GM19238 (cell line): ENCODE data around the gene LTBP3.
A peak's percentile ranks its signal among the peaks of the same experiment; 100 is the strongest.

Experiments
- DNase-seq: peaks from one replicate; pipeline ENCODE4 v3.0.0; 2011; ENCODE audit warnings: low spot score; ENCODE audit not compliant: insufficient read length

Gene LTBP3

DNA sequence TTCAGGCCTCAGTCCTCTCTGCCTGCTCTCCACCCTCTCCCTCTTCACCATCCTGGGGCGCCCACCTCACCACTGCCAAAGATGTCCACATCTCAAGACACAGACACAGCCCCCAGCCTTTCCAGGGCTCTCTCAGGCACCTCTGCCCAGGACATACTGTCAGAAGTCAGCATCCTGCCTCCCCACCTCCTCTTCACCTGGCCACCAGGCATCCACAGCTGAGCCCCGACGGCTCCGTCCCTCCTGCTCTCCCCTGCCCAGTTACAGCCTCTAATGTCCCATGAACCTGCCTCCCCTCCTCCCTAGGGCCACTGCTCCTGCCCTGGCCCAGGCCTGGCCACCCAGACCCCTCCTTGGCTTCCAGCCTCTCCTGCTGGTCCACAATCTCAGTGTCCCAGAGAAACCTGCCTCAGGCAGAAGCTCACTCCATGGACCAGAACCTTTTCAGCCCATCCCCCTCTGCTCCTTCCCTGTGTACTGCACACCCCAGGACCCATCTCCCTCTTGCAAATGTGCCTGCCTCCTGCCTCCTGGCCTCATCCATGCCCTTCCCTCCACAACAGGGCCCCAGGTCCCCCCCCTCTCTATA, 3.2 kb downstream of the LTBP3 start:
- DNase-seq, result no peak

DNA sequence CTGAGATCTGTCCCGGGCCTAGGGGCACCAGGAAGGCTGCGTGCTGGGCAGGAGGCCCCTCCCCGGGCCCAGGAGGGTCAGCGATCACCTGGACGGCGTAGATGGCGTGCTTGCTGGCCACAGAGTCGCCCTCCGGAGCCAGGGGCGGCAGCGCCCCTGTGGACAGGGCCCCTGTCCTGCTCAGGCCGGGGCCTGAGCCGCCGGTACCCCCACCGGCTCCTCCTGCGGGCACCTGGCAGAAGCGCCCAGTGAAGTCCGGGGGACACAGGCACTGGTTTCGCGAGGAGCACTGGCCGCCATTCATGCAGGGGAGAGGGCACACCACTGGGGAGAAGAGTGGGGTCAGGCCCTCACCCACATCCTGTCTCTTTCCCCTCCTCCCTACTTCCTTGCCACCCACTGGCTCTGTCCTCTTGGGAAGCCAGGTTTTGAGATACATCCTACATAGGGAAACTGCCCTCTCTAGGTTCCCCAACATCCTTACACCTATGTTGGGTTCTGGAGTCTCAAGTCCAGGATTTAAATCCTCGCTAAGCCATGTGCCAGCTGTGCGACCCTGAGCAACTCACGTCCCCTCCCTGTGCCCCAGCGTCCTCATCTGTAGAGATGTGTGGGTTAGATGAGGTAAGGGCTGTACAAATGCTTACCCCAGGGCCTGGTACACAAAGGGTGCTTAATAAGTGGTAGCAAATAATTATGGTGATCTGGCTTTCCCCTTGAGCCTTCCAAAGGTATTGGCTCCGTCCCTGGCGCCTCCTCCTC, 3.9 kb downstream of the LTBP3 start:
- no peak for DNase-seq

DNA sequence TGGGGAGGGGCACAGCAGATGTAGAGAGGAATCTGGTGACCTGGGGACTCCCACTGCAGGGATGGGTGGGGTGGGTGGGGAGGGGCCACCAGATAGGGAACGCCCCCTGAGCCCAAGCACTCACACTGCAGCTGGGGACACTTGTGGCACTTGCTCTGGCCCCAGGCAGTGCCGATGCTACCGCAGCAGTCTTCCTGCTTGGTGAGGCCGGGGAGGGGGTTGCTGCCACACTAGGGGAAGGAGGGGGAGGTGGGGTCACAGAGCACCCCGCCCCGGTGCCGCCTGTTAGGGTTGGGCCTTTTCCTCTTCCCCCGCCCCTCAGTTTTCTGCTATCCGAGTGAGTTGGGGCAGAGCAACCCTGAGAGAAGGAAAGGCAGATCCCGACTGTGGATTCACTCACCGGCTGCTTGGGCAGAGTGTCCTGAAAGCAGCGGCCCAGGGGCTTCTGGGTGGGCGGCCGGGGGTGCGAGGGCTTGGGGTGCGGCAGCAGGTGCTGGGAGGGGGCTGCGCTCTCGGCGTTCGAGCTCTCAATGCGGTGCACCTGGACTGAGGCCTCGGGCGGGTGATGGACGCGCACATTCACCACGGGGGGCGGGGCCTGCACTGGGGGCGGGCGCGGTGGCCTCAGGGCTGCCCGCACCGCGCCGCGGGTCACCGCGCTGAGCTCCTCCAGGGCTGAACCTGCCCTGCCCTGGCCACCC, 4.7 kb downstream of the LTBP3 start:
- DNase-seq, result no peak

DNA sequence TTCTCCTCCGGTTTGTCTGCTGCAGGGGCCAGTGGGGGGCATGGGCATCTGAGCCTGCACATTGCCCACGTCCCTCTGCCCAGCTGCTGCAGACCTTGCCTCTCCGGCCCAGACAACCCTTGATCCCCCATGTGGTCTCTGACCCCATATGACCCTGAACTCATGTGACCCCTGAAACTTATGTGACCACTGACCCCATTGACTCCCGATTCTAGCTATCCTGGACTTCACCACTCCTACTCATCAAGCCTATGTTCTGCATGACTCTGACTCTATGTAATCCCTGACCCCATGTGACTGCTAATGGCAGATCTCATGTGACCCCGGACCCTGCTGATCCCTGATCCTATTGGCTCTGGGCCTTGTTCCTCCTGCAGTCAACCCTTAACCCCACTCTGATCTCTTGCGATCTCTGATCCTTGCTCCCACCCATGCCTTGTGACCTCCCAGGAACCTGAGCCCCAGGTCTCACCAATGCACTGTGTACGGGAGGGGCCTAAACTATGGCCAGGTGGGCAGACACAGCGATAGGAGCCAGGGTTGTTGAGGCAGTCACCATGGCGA, 5.7 kb downstream of the LTBP3 start:
- no peak for DNase-seq

DNA sequence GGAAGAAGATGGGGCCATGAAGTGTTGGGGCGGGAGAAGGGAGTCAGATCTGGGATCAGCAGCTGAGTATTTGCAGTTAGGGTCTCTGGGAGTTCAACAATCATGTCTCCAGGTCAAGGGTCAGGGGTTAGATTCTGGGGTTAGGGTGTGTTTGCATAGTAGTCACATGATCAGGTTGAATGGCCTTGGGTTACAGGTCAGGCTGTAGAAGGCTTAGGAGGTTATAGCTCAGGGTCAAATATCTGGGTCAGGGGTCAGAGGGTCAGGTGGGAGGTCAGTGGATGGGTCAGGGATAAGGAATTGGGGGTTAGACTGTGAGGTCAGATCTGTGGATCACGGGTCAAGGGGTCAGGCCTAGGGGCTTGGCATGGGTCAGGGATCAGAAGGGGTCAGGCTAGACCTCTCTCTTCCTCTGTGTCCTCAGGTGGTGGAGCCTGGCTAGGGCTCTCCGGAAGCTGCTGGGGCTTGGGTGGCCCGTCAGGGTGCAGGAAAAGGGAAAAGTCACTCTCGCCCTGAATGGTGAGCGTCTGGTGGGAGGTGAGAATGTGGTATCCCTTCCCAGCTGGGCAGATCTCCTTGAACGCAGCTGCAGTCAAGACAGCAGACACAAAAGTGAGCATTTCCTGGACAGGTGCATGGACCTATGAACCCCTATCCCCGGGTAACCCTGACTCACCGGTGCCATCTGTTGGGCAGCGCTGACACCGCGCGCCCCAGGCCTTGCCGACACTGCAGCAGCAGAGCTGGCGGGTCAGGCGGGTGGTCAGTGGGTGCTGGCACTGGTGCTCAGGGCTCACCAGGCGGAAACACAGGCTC, 6.4 kb downstream of the LTBP3 start:
- peak; percentile 72 for DNase-seq

DNA sequence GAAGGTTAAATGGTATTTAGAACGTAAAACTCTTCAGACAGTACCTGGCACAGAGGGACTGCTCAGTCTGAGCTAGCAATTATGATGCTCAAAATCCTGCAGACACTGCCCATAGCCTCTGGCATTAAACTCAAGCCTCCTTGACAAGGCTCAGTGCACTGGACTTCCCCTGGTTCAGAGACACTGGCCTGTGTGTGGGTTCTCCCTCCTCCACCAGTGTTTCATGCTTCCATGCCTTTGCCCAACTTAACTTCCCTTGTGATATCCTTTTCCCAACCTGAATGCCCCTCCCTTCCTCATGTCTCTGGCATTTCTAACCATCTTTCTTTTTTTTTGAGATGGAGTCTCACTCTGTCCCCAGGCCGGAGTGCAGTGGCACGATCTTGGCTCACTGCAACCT, 9.1 kb downstream of the LTBP3 start:
- no peak for DNase-seq

DNA sequence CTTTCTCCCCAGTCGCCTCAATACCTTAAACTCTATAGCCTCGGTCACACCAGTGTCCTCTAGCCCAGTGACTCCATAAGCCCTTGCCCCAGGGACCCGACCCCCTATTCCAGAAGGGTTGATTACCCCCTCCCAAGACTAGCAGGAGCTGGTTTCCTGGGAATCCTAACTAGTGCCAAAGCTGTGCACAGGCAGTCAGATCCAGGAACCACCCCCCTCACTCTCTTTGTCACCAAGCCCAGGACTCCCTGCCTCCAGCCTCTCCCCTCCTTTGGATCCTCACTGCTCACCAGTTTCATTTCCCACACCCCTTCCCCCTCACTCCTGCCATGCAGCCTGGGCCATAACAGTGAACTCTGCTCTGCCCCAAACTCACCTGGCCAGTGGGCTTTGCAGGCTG, 9.8 kb downstream of the LTBP3 start:
- DNase-seq, result no peak

DNA sequence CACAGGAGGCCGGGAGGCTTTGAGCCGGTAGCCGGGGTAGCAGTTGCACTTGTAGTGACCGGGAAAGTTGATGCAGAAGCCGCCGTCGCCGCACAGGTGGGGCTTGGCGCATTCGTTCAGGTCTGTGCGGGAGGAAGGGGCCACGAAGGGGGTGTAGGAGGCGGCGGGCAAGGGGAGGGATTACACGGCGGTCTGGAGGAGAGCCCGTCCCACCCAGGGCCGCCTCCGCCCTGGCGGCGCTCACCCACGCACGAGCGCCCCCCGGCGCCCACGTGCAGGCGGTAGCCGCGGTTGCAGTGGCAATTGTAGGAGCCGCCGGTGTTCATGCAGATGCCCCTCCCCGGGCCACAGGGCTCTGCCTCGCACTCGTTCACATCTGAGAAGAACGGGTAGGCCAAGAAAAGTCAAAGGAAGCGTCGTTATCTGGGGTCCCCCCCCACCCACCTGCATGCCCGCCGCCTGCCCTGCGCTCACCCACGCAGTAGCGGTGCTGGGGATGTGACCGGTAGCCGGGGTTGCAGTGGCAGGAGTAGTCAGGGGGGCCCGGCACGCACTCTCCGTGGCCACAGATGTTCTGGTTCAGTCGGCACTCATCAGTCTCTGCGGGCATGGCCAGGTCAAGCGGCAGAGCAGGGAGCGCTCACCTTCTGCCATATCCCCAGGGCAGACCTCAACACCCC, 10.6 kb downstream of the LTBP3 start:
- no peak for DNase-seq

DNA sequence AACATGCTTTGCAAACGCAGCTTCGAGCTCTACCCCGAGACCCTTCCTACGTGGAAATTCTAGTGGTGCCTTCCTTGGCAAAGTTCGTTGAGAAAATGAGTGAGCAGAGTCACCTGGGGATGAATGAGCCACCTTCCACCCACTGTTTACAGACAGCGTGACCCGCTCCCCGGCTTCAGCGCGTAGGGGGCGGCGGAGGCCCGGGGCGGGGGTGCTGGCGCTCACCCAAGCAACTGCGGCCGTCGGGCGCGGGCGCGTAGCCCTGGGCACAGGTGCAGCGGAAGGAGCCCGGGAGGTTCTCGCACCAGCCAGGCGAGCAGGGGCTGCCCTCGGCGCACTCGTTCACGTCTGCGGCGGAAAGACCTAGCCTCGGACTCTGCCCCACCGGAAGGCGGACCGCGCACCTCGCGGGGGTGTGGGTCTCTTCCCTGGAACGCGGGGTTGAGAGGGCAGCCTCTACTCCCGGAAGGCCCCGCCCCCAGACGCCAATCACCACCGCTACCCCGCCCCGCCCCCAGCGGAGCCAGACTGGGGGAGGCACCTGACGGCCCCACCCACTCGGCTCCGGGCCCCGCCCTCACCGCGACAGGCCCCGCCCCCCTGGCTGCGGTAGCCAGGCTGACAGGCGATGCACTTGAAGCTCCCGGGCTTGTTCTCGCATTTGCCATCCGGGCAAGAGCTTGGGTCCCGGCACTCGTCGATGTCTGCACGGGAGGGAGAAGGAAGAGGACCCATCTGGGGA, 11.8 kb downstream of the LTBP3 start:
- DNase-seq, result peak; percentile 96

DNA sequence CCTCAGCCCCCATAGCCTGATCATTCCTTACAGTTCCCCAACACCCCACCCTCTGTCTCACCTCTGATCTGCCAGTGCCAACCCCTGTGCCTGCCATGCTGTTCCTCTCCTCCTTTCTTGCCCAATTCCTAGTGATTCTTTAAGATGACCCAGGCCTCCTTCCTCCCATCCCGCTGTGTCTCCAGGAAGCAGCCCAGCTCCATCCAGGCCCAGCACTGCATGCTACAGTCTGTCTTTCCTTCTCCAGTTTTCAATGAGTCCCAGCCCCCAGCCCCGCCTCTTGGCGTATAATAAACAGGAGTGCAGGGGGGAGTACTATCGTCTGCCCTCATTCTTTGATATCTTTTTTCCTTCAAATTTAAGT, 12.3 kb downstream of the LTBP3 start:
- DNase-seq, result no peak

DNA sequence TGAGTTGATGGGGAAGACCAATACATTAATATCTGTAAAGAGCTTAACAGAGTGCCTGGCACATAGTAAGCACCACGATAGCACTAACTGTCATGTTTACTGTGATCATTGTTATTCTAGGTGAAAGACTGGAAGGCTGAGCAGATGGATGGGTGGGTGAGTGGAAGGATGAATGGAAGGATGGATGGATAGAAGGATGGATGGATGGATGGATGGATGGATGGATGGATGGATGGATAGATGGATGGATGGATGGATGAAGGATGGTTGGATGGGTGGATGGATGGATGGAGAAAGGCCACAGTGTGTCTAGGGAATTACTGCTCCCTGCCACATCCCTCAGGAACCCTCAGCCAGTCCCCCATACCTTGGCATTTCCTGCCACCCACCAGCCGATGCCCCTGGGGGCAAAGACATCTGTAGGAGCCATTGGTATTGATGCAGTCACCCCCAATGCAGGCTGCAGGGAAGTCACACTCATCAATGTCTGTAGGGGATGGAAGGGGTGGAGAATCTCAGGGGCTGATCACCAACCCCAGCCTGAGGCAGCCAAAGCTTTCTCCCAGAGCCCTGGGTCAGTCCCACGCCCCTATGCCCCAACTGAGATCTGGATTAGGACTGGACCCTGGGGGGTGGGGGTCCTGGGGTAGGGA, 15.3 kb downstream of the LTBP3 start:
- no peak for DNase-seq

DNA sequence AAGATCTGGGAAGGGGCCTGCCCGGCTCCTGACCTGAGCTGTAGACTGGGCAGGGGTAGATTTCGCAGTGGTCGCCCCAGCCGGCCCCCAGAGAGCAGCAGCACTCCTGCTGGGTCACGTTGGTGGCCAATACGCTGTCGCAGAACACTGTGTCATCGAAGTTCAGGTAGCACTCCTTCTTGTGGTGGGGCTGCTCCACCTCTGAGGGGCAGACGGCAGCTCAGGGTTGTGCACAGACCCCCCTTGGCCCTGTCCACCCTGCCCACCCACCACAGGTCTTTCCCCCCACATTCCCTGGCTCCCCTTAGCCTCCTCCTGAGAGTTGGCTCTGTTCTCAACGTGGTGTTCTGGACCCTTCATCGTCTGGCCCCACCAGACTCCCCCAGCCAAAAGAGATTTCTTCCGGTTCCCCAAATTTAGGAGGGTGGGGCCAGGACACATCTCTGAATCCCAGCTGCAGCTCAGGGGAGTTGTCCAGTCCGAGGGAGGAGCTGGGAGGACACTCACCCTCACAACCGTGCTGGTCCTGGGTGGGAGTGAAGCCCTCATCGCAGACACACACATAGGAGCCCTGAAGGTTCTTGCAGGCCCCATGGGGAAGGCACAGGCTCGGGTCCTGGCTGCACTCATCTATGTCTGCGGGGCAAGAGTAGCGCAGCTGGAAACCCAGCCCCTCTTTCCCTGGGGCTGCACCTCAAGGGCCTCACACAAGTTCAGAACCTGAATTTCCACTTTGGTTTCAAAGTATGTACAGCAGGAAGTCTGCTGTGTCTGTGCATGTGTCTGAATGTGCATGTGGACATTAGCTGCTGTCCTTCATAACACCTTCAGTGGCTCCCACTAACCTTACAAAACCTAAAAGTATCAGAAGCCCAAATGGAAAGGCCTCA, 16.8 kb downstream of the LTBP3 start:
- DNase-seq, result no peak

DNA sequence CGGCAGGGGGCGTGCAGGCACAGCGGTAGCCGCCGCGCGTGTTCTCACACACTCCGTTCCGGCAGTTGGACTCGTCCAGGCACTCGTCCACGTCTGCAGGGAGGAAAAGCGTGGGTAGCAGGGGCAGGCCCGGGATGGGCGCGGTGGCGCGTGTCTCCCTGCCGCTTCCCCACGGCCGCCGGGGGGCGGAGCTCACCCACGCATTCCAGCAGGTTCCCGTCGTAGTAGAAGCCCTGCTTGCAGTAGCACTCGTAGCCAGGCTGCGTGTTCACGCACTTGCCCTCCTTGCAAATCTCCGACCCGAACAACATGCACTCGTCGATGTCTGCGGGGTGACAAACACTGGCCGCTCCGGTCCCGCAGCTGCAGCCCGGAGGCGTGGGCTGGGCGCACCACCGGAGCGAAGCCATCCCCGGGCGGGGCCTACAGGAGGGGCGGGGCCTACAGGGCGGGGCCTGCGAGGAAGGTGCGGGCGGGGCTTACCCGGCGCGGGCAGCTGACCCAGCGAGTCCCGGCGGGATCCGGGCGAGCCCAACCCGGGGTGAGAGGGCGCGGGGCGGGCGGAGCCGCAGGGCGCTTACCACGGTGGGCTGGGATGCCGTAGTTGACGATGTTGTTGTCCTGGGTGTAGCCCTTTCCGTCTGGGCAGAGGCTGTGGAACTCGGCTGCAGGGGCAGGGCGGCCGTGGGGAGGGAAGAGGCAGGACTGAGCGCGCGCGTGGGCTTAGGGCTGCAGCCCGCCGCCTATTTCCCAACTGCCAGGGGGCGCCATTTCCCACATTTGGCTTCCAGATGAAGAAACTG, 17.7 kb downstream of the LTBP3 start:
- peak; percentile 98 for DNase-seq

DNA sequence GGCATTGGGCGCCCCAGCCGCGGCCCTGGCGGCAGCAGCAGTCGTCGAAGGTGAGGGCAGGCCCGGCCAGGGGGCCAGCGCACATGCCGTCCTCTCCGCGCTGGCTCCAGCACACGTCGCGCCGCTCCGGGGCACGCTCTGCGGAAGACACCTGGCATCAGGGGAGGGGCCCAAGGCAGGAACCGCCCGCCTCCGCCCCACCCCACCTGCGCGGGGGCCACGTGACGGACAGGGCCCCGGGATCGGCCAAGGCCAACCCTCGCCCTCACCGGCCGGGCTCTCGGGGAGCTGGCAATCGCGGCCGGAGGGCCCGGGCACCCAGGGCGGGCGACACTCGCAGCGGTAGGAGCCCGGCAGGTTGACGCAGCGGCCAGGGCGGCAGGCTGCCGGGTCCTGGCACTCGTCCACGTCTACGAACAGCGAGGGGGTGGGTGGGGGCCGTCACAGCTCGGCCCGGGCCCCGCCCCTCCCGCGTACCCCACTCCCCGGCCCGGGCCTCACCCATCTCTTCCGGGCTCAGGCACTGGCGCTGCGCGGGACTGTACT, 18.3 kb downstream of the LTBP3 start:
- DNase-seq, result peak; percentile 85

DNA sequence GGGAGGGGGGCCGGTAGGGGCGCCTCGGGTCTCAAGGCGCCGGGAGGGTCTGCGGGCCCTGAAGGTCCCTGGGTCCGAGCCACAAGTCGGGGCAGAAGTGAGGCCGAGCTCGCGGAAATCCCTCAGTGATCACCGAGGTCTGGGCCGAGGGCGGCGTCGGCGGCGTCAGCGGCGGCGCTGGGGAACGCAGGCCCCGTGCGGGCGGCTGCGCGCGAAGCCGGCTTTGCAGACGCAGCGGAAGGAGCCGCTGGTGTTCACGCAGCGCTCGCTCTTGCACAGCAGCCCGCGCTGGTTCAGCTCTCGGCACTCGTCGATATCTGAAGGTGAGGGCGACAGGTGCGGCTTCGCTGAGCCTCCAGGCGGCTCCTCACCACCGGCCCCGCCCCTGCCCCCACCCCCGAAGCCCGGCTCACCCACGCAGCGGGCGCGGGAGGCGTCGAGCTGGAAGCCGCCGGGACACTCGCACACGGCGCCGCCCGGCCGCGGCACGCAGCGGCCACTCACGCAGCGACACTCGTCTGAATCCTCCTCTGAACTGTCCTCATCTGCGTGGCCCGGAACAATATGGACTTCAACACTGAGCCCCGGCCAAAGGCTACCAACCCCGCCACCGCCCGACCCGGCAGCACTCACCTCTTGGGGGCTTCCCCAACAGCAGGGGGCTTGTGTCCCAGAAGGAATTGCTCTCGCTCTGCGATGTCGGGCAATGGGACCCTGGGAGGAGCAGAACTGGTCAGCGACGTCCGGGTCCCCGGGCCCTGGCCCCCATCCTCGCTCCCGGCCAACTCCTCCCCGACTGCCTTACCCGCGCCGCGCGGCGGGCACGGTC, 19.0 kb downstream of the LTBP3 start:
- DNase-seq, result no peak

DNA sequence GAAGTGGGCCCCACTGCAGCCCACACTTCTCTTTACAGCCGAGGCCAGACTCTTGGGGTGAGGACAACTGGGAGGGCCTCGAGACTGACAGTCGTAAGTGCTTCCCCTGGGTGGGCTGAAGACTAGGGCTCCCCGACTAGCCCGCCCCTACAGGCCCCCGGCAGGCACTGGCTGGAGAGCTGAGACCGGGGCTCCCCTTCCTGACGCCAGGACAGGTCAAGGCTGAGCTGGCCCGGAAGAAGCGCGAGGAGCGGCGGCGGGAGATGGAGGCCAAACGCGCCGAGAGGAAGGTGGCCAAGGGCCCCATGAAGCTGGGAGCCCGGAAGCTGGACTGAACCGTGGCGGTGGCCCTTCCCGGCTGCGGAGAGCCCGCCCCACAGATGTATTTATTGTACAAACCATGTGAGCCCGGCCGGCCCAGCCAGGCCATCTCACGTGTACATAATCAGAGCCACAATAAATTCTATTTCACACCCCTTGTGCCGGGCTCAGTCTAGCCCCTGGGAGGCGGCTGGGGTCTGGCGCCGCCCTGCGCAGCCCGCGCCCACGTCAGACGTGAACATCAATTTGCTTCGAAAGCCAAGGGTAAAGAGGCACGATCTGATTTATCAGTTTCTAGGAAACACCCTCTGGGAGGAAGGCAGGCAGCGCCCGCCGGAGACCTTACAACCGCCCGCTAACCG, 19.8 kb downstream of the LTBP3 start:
- DNase-seq, result no peak
